Stimulated activated CD8-positive, alpha-beta memory T cell treated with anti-CD3 and anti-CD28 coated beads, Interleukin-12 subunit alpha, Interleukin-12 subunit beta, amount 100 ng/mL, for 4 hours (primary cell): ENCODE measurements around the gene DSP.

Experiments used
- DNase-seq: peaks from one replicate; pipeline ENCODE4 v3.0.0-alpha.2; 2020; ENCODE audit warnings: low read depth

Gene DSP

GRCh38 chr6:7604003-7604402 lies 62.5 kb downstream of the DSP start:
- DNase-seq: no peak

GRCh38 chr6:7604506-7604905 lies 63.0 kb downstream of the DSP start:
- DNase-seq: no peak

GRCh38 chr6:7615611-7616383 lies 74.3 kb downstream of the DSP start:
- no peak for DNase-seq

GRCh38 chr6:7617801-7618764 lies 76.6 kb downstream of the DSP start:
- no peak for DNase-seq

GRCh38 chr6:7621761-7622160 lies 80.3 kb downstream of the DSP start:
- DNase-seq: no peak

GRCh38 chr6:7624796-7625710 lies 83.6 kb downstream of the DSP start:
- no peak for DNase-seq

- no peak for DNase-seq
These were observed 87.0 kb downstream of the DSP start for GRCh38 chr6:7628479-7628878.

GRCh38 chr6:7628909-7629308 lies 87.4 kb downstream of the DSP start:
- no peak for DNase-seq

- DNase-seq: no peak
These were observed 87.8 kb downstream of the DSP start for GRCh38 chr6:7629321-7629720.

- DNase-seq: no peak
These were observed 89.3 kb downstream of the DSP start for GRCh38 chr6:7630792-7631191.

- DNase-seq: no peak
These were observed 90.0 kb downstream of the DSP start for GRCh38 chr6:7631466-7631865.

- DNase-seq: no peak
These were observed 91.2 kb downstream of the DSP start for GRCh38 chr6:7632501-7633290.

- no peak for DNase-seq
These were observed 91.9 kb downstream of the DSP start for GRCh38 chr6:7633361-7633760.

GRCh38 chr6:7636151-7636550 lies 94.7 kb downstream of the DSP start:
- DNase-seq: no peak
